Epithelial cell of proximal tubule (primary cell): ENCODE results near the gene CTNND2. TPM values are rescaled to one million over a fixed set of nuclear protein-coding genes. Genes with fewer than 3 reads are reported as not detected.

Experiments used
- DNase-seq: peaks from one replicate; pipeline ENCODE4 v3.0.0-alpha.2; 2011; ENCODE audit warnings: low read depth
- H3K4me3 ChIP-seq: 2 replicates; pipeline ENCODE4 v1.5.1; 2011; ENCODE audit warnings: low read depth, mild to moderate bottlenecking, low read length
- CTCF ChIP-seq: conservative IDR thresholded peaks from 2 replicates; pipeline ENCODE4 v1.5.1; 2012; ENCODE audit warnings: low read depth, mild to moderate bottlenecking, low read length
- total RNA-seq: library from RNA; depleted of rRNA; stranded (reverse); fragments of >200 nt; gene quantifications from 2 replicates; pipeline ENCODE4 v1.2.3, GENCODE V29; 2015

The CTNND2 gene
- total RNA-seq, 1 donor from 2014 or later = 0.12 TPM

- no peak overlapping the region for H3K4me3 ChIP-seq
- DNase-seq = no peak
- TF ChIP-seq CTCF = no peak
These were observed 914.5 kb downstream of the CTNND2 start for GRCh38 chr5:10989577-10990263.

- no peak for DNase-seq
- H3K4me3 ChIP-seq = no peak overlapping the region
- no peak for TF ChIP-seq CTCF
These were observed 915.6 kb downstream of the CTNND2 start for GRCh38 chr5:10988622-10989021.

- TF ChIP-seq CTCF = peak; percentile 89
- no peak overlapping the region for H3K4me3 ChIP-seq
- DNase-seq = no peak
These were observed 916.2 kb downstream of the CTNND2 start for GRCh38 chr5:10987925-10988504.

GRCh38 chr5:10987276-10987924 lies 916.8 kb downstream of the CTNND2 start:
- TF ChIP-seq CTCF = no peak
- DNase-seq = no peak
- no peak overlapping the region for H3K4me3 ChIP-seq

- TF ChIP-seq CTCF = no peak
- no peak overlapping the region for H3K4me3 ChIP-seq
- no peak for DNase-seq
These were observed 918.5 kb downstream of the CTNND2 start for GRCh38 chr5:10985721-10986110.

- DNase-seq = no peak
- TF ChIP-seq CTCF = no peak
- no peak overlapping the region for H3K4me3 ChIP-seq
These were observed 919.0 kb downstream of the CTNND2 start for GRCh38 chr5:10985091-10985720.
